ENCODE results near the gene DGKQ. TPM values are rescaled to one million over a fixed set of nuclear protein-coding genes. Genes with fewer than 3 reads are reported as not detected.

The DGKQ gene
- total RNA-seq, 2 donors from 2014 or later, result 10.8 to 11.9 TPM

DNA sequence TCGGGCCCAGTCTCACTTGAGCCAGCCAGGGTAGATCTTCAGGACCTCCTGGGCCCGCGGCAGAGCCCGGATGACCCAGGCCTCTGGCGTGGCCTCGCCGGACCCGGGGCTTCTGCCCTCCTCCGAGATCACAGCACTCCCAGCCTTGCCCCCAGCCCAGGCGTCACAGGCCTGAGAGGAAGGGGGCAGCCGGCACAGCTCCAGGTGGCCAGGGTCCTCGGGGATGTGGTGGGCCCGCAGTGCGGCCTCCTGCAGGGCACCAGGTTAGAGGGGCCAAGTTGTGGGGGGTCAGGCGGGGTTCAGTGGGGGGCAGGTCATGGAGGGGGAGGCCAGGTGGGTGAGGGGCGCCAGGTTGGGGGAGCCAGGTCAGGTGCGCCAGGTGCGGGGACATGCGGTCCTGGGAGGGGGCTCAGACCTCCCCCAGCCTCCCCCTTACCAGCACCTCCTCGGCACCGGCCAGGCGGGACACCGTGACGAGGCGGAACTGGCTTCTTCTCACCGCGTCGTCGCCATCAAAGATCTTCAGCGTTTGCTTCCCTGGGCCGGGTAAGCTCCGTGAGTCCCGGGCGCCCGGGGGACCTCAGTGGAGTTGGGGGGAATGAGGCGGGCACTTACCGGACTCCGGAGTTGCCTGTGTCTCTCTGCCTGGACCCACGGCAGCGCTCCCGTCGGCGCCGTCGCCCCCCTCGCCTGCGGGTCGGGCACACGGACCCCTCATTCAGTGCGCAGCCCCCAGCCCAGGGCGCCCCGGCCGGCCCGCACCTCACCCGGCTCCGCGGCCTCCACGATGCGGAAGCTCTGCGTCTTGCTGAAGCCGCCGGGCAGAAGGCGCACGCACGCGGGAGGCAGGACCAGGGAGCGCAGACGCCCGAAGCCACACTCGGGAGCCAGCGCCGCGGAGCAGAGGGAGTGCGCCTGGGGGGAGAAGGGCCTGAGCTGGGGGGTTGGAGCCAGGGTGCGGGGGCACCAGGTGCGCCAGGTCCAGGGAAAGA is 6.0 kb downstream of the DGKQ start:
- intact Hi-C loops (cut with DNase I), result no loop called here

GRCh38 chr4:966266-967112 is 6.9 kb downstream of the DGKQ start:
- intact Hi-C loops (cut with DNase I), result no loop called here
- no peak for DNase-seq (ENCODE audit: low spot score)

More for the DNA sequence above, 6.0 kb downstream of the DGKQ start:
- DNase-seq (ENCODE audit: low spot score), result no peak

DNA sequence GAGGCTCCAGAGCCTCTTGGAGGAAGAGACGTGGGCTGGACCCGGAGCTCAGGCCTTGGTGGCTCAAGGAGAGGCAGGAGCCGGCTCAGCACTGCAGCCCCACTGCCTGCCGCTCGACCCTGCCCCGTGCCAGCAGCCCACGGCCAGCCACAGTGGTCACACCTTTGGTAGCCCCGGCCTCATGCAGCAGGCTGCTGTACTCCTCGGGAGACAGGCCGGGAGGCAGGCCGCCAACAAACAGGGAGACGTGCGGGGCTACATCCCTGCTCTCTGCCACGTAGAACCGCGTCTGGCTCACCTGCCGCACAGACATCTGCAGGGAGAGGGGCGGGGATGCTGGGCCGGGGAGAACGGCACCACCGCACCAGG is 7.6 kb downstream of the DGKQ start:
- intact Hi-C loops (cut with DNase I), result no loop called here
- DNase-seq (ENCODE audit: low spot score), result no peak

DNA sequence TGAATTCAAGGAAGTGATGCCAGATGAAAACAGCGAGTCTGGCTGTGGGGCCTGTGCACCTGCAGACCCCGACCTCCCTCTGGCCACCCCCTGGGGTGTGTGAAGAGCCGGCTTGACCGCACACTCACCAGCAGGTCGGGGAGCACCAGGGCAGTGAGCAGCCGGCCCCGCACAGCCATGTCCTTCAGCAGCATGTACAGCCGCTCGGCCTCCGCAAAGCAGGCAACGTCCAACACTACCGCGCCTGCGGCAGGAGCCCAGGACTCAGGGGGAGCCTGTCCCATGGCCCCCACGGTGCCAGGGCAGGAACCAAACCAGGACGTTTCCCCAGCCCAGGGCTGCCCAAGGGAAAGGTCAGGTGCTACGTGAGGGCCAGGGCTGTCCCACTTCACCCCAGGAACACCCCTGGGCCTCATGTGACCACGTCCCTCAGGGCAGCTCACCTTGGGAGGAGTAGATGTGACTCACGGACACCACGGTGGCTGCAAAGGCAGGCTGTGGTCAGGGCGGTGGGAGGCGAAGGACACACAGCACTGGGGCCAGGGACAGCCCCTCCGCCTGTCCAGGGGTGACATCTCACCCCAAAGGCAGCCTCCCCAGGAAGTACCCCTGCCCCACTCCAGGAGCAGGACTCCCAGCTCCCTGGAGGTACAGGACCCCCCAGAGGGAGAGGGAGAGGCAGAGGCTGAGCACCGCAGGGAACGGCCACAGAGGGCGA is 8.2 kb downstream of the DGKQ start:
- intact Hi-C loops (cut with DNase I), result no loop called here
- no peak for DNase-seq (ENCODE audit: low spot score)

DNA sequence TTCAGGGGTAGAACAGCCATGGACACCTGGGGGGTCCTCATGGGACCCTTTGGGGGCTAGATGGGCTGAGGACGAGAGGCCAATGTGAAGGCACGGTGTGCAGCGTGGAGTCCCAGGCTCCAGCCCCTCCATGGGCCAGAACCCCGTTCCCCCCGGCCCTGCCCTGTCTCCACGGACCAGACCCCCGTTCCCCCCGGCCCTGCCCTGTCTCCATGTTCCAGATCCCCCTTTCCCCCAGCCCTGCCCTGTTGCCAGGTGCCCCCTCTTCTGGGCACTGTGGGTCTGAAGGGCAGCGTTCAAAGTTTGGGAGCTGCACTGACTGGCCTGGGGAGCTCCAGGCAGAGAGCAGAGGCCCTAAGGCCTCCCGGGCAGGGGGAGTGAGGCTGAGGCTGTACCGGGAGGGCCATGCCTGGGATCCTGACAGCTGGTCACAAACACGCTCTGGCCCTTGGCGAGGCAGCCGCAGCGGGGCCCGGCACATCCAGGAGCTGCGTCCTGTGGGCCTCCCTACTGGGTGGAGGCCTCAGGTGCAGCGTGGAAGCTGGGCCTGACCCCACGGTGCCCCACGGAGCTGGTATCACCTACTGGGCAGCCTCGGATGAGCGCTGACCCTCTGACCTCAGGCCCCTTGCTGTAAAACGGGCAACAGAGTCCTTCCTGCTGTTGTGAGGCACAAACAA is 8.9 kb downstream of the DGKQ start:
- intact Hi-C loops (cut with DNase I), result no loop called here
- no peak for DNase-seq (ENCODE audit: low spot score)

- intact Hi-C loops (cut with DNase I), result no loop called here
These were observed 9.8 kb downstream of the DGKQ start for GRCh38 chr4:963276-964225.

DNA sequence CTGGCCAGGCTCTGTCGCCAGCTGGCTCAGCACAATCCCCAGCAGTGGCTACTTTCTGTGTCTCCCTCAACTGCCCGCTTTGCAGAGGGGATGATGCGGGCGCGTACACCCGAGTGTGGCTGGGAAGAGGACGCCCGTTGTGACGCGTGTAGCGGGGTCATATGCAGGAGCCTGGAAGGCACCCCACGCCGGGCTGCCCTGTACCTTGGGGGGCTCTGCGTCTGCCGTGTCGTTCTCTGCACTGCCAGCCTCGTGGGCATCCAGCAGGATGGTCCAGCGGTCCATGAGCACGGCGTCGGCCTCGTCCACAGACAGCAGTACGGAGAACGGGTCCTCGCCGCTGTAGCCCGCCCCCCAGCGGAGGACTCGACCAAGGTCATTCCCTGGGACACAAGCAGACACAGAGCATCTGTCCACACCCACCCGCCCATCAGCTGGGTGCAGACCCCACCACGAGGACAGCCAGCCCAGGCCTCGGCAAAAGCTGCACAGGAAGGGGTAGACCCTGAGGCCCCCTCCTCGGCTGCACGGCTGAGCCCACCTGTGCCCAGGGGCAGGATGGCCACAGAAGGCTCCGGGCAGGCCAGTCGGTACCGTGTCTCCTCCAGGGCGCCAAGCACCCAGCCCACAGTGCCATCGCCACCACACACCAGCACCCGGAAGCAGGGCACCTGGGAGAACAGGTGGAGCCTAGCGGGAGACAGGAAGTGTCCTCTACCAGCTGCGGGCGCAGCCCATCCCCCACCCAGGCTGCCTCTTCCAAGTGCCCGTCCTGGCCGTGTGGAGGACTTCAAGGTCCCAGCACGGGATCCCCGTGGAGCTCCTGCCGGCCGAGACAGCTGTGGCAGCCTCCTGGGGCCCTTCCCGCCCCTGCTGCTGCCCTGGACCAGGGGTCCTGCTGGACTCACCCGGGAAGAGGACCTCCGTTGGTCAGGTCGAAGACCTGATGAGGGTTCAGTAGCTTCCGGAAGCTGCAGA is 10.8 kb downstream of the DGKQ start:
- intact Hi-C loops (cut with DNase I), result no loop called here
- DNase-seq (ENCODE audit: low spot score), result no peak

More at GRCh38 chr4:963276-964225, 9.8 kb downstream of the DGKQ start:
- DNase-seq (ENCODE audit: low spot score), result no peak

DNA sequence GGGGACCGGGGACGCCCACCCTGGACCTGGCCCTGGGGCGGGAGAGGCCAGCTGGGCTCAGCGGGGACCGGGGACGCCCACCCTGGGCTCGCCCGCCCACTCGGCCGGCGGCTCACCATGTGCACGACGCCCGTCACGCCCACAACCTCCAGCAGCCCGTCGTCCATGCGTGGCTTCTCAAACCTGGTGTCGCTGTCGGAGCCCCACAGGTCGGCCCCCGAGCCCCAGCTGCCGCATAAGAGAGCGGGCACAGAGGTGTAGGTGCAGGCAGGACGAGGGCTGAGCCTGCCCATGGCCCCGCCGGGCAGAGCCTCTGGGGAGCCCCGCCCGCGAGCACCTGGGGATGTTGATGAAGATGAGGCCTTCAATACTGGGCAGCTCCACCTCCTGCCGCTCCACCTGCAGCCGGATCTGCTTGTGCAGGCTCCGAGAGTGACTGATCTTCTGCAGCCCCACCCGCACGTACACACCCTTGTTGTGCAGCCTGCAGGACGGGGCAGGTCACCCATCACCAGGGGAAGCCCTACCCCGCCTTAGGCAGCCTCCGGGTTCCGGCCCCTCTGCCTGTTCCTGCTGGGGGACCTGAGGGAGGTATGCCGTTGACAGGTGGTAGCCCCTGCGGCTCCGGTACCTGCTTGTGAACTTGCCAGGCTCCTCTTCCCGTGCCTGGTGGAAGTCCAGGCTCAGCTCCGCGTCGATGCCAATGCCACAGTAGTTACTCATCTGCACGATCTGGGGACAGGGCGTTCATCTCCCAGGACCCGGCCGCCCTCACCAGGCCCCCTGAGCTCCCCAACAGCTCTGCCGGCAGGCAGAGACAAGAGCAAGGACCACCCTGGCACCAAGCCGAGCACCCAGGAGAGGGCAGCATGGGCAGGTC is 11.8 kb downstream of the DGKQ start:
- intact Hi-C loops (cut with DNase I), result no loop called here
- peak; percentile 83 for DNase-seq (ENCODE audit: low spot score)

DNA sequence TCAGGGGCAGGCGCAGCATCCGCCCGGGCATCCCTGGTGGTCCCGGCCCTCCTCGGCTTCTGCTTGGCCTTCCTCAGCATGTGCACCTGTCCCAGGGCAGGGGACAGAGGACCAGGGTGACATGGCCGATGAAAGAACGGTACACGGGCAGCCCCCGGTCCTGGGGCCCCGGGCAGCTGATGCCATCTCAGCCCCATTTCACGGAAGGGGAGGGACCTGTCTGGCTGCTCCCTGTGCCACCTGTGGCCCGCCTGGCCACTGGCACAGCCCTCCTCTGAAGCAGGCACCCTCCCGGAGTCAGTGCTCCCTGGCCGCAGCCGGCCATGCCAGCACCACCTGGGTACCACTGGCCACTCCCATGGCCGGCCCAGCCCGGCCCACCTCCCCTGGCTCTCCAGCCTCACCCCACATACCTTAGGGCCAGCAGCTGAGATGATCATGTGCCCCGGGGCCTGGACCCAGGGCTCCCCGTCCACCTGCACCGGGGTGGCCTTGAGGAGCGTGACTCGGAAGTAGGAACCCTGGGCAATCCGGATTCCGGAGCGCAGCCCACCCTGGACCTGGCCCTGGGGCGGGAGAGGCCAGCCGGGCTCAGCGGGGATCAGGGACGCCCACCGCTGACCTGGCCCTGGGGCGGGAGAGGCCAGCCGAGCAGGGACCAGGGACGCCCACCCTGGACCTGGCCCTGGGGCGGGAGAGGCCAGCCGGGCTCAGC is 12.6 kb downstream of the DGKQ start:
- intact Hi-C loops (cut with DNase I), result no loop called here
- no peak for DNase-seq (ENCODE audit: low spot score)

- intact Hi-C loops (cut with DNase I), result no loop called here
These were observed 13.2 kb downstream of the DGKQ start for GRCh38 chr4:960140-960635.

GRCh38 chr4:959338-960139 is 13.8 kb downstream of the DGKQ start:
- intact Hi-C loops (cut with DNase I), result no loop called here
- DNase-seq (ENCODE audit: low spot score), result peak; percentile 66

More at GRCh38 chr4:960140-960635, 13.2 kb downstream of the DGKQ start:
- peak; percentile 67 for DNase-seq (ENCODE audit: low spot score)

- DNase-seq (ENCODE audit: low spot score), result peak; percentile 71
- intact Hi-C loops (cut with DNase I), result loop anchor here in 1 of 2 donors (1.0 kb wide), 1 partner anchor 26 kb away; no protein-coding TSS in a partner anchor
These were observed 14.6 kb downstream of the DGKQ start for GRCh38 chr4:958696-959337.

DNA sequence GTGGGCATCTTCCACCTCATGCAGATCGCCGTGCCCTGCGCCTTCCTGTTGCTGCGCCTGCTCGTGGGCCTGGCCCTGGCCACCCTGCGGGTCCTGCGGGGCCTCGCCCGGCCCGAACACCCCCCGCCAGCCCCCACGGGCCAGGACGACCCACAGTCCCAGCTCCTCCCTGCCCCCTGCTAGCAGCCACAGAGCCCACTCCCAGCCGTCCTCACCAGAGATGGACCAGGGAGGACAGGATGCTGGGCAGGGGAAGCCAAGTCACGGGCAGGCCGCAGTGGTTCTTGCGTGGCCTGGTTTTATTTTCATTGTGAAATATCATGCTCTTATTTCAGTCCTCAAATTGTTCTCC is 15.1 kb downstream of the DGKQ start:
- intact Hi-C loops (cut with DNase I), result loop anchor here in 1 of 2 donors (1.0 kb wide), 1 partner anchor 25 kb away; no protein-coding TSS in a partner anchor
- DNase-seq (ENCODE audit: low spot score), result peak; percentile 69

Measured in posterior vena cava (tissue), 2 donors.